Posterior vena cava (tissue), 2 donors: Measurements from ENCODE around the gene NRP2. TPM values are rescaled to one million over a fixed set of nuclear protein-coding genes. Genes with fewer than 3 reads are reported as not detected.

ENCODE experiments used
- DNase-seq: peaks from one replicate; pipeline ENCODE4 v3.0.0-alpha.2; 2020; ENCODE audit warnings: low spot score
- intact Hi-C, 2 donors: fragments of 100-400 bp; cut with DNase I; formaldehyde crosslinking; loops; one replicate each; pipeline versions ENCODE4 v1.14.1 to v1.14.2; 2022 to 2023
- total RNA-seq, 2 donors: library from RNA; stranded (reverse); fragmentation: NEBNext Ultra II Directional; extraction: Animal tissue kit (Norgen Biotek cat#: 25700); gene quantifications; one replicate each; pipeline ENCODE4 v1.2.1, GENCODE V29; 2021
- donor health status: DM: yes; HTN: yes; CAD: no.
- donor health status: DM: yes; HTN: yes; CAD: no.

NRP2 gene
- total RNA-seq, 2 donors from 2014 or later, result 80.8 to 93.5 TPM

DNA sequence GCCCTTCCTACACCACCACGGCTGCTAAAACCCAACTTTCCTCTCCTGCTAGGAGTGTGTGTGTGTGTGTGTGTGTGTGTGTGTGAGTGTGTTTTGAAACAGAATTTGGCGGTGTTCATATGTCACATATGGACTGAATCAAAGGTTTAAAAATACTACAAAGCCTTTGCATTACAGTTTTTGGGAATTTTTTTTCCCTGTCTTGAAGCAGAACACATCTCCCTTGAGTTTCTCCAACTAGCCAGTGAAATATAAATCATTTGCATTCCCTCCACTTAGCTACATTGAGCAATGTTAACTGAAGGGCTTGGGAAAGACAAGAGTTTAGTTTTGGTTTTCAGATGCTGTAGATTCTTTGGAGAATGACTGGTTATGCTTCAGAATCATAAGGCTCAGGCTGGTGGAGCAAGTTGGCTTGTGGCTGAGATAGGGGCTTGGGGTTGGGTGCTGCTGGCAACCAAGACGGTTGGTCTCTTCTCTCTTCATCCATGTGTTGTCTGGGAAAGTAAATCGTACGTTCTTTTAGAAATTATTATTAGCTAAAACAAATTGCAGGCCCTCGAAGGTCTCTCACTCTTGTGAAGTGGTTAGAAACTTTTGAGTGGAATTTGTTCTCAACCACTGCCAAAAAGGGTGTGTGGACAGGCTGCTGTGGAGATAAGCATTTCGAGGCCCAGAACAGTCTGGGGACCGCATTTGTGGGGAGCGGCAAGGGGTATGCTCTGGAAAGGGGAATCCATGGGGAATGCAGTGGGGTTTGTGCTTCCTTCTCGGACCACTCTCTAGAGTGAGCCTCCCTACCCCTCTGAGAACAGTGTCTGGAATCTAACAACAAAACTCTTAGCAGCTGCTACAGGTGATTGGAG is 1.4 kb downstream of the NRP2 start:
- DNase-seq, result no peak

GRCh38 chr2:205684871-205685313 is 2.6 kb downstream of the NRP2 start:
- intact Hi-C loops, result loop anchor here (5.0 to 10.0 kb wide), 3 partner anchors 47 to 1438 kb away; no protein-coding TSS in a partner anchor
- DNase-seq, result peak; percentile 88

More for the DNA sequence above, 1.4 kb downstream of the NRP2 start:
- intact Hi-C loops, result loop anchor here (5.0 to 10.0 kb wide), 2 partner anchors 241 to 1436 kb away; no protein-coding TSS in a partner anchor

GRCh38 chr2:205685314-205686055 is 3.2 kb downstream of the NRP2 start:
- DNase-seq, result peak; percentile 82
- intact Hi-C loops, result loop anchor here in 1 of 2 donors (5.0 to 10.0 kb wide), 2 partner anchors 47 to 239 kb away; no protein-coding TSS in a partner anchor

GRCh38 chr2:205686056-205686782 is 3.9 kb downstream of the NRP2 start:
- intact Hi-C loops, result loop anchor here in 1 of 2 donors (5.0 to 10.0 kb wide), 2 partner anchors 46 to 239 kb away; no protein-coding TSS in a partner anchor
- no peak for DNase-seq

- DNase-seq, result no peak
- intact Hi-C loops, result loop anchor here in 1 of 2 donors (5.0 to 10.0 kb wide), 2 partner anchors 45 to 238 kb away; no protein-coding TSS in a partner anchor
Observed at GRCh38 chr2:205686783-205687640, 4.7 kb downstream of the NRP2 start.

- intact Hi-C loops, result loop anchor here in 1 of 2 donors (5.0 to 10.0 kb wide), 2 partner anchors 45 to 237 kb away; no protein-coding TSS in a partner anchor
- DNase-seq, result no peak
Observed at GRCh38 chr2:205687641-205687956, 5.3 kb downstream of the NRP2 start.

DNA sequence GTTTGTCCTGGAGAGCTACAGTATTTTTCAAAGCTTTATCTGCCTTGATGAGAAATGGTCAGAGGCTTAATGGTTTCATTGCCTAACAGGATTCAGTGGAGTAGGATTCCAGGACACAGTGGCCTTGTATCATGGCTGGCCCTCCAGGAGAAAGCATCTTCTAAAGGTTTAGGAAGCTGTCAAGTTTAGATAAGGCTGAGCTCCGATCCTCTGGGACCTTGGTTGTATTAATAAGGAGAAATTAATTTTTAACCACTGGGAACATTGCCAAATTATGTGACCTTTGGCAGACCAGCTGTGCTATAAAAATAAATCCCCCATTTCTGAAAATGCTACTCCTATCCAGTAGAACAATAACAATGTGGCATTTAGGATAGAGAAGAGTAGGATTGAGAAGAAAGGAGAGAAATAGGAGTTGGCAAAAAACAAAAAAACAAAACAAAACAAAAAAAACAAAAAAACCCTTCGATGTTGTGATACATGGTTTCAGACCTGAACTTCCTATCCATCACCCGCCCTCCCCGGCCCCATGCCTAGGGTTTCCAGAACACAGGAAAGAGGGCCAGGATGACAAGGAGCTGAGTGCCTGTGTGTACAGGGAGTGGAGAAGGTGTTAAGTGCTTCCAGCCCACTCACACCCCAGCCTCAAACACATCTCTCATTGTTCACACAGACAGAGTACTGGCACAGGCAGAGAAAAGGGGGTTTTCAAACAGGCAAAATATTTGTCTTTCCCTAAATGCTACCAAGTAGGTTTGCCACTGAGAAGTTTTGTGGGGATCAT is 6.3 kb downstream of the NRP2 start:
- intact Hi-C loops, result loop anchor here in 1 of 2 donors (5.0 to 10.0 kb wide), 2 partner anchors 44 to 236 kb away; no protein-coding TSS in a partner anchor
- DNase-seq, result no peak

- intact Hi-C loops, result loop anchor here in 1 of 2 donors (5.0 to 10.0 kb wide), 2 partner anchors 42 to 235 kb away; no protein-coding TSS in a partner anchor
Observed at GRCh38 chr2:205689820-205690219, 7.5 kb downstream of the NRP2 start.

DNA sequence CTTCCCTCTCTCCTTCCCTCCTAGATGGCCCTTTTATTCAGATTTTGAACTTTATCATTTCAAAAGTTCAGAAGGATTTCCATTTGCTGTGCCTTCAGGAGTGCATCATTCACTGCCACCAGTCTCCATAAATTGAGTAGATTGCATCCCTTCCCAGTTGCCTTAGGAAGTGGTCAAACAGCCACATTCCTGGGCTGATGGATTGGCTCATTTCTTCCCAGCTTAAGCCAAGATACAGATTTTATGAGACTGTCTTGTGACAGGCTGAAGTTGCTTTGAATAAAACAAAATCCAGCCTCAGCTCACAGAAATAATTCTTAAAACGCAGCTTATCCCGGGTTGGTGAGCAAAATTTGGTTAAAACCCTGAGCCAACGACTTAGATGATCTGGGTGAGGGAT is 9.8 kb downstream of the NRP2 start:
- intact Hi-C loops, result no loop called here
- no peak for DNase-seq

More at GRCh38 chr2:205689820-205690219, 7.5 kb downstream of the NRP2 start:
- no peak for DNase-seq

GRCh38 chr2:205694256-205694655 is 12.0 kb downstream of the NRP2 start:
- intact Hi-C loops, result no loop called here
- DNase-seq, result no peak

- no peak for DNase-seq
Observed at GRCh38 chr2:205695460-205695991, 13.2 kb downstream of the NRP2 start.

GRCh38 chr2:205696331-205696926 is 14.1 kb downstream of the NRP2 start:
- intact Hi-C loops, result no loop called here
- DNase-seq, result no peak

More at GRCh38 chr2:205695460-205695991, 13.2 kb downstream of the NRP2 start:
- intact Hi-C loops, result no loop called here

GRCh38 chr2:205696927-205697441 is 14.7 kb downstream of the NRP2 start:
- DNase-seq, result no peak
- intact Hi-C loops, result no loop called here

DNA sequence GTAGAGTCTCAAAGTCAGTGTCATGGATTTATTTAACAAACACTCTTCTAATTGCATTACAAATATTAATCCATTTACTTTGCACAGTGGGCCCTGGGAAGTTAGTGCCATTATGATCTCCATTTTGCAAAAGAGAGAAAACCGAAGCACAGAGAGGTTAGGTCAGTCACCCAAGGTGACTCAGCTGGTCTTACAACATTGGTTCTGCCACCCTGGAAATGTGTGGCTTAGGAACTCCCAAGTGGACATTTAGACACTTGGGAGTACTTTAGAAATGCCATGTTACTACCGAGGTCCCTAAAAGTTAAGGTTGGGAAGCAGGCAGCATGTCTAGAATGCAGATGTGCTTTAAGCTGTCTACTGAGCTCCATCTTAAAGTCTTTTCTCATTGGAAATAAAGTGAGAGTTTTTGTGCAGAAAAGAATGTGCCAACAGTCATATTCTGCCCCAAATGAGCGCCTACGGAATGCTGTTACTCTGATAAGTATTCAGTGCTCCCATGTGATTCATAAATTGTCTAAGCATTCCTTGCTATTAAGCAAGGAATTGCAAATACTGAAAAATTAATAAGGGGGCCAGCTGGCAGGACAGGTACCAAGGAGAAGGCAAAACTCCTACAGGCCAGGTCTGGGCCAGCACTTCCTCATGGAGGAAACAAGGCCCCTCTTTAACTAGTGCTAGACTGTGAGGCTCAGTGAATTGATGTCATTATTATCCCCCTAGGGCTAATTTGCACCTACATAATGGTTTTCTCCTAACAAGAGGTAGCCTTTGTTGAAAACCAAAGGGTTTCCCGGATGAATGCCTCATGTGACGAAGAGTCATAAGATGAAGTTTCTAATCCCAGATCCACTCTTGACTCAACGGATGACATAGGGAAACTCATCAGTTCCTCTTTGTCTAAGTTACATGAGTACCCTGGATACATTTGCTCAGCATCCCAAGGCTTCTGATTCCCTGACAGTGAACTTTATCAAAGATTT is 16.3 kb downstream of the NRP2 start:
- DNase-seq, result no peak
- intact Hi-C loops, result no loop called here

GRCh38 chr2:205699515-205700289 is 17.4 kb downstream of the NRP2 start:
- DNase-seq, result no peak
- intact Hi-C loops, result no loop called here
